ENCODE results near the gene UBASH3B.

The UBASH3B gene

DNA sequence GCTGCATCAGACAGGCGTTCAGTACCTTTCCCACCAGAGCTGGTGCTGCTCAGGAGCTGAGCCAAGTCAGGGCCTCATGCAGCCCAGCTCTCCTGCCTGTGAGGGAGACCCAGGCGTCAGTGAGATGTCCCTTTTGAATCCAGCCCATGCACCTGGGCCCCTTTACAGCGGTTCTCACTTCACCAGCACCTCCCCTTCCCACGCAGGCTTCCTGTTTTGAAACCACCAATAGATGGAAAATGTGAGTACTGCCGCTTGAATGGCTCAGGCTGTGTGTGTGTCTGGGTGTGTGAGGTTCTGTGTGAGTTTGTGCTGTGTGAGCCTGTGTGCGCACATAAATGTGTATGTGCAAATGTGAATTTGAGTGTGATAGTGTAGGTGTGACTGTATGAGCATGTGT lies 88.4 kb downstream of the UBASH3B start:
- Histone ChIP-seq H3K4me1 (ENCODE audit: insufficient read depth, low read length, poor library complexity, severe bottlenecking) (peaks cover 93% of the 10 kb centered on the region), H3F3A (ENCODE audit: low read depth) (no peaks in the 10 kb centered on the region), H4K20me1 (ENCODE audit: insufficient read depth, low read length, poor library complexity, severe bottlenecking) (no peaks in the 10 kb centered on the region), H3K9me3 (ENCODE audit: insufficient read depth, low read depth, low read length) (no peaks in the 10 kb centered on the region), H3K36me3 (ENCODE audit: insufficient read depth, low read length) (peaks cover 6% of the 10 kb centered on the region; the same call in 1 of the 2 replicates), H3K79me2 (ENCODE audit: insufficient read depth, low read length) (peaks cover 95% of the 10 kb centered on the region), H3K4me3 (ENCODE audit: low read length, poor library complexity, severe bottlenecking) (peak overlapping the region; percentile 64), H3K27me3 (ENCODE audit: insufficient read depth, low read length, poor library complexity, severe bottlenecking) (no peaks in the 10 kb centered on the region), H3K9ac (ENCODE audit: low read depth, low read length, poor library complexity, severe bottlenecking) (peak overlapping the region; percentile 73), H3K4me2 (ENCODE audit: low read depth, low read length, poor library complexity, severe bottlenecking) (peak overlapping the region; percentile 78), H3K9me2 (replicated peaks; ENCODE audit: low read depth, low read length) (no peaks in the 10 kb centered on the region), H2AFZ (ENCODE audit: low read length) (no peak overlapping the region)
- TF ChIP-seq CTCF (conservative IDR thresholded peaks at IDR 0.05; ENCODE audit: low read length) (no peak), EZH2phosphoT487 (IDR thresholded peaks at IDR 0.05; ENCODE audit: borderline replicate concordance) (no peak)

- peaks cover 6% of the 10 kb centered on the region; the same call in 1 of the 2 replicates for H3K36me3 ChIP-seq (ENCODE audit: insufficient read depth, low read length)
- peaks cover 97% of the 10 kb centered on the region for H3K4me1 ChIP-seq (ENCODE audit: insufficient read depth, low read length, poor library complexity, severe bottlenecking)
- H3K4me2 ChIP-seq (ENCODE audit: low read depth, low read length, poor library complexity, severe bottlenecking) = peak overlapping the region; percentile 78
- peaks cover 93% of the 10 kb centered on the region for H3K79me2 ChIP-seq (ENCODE audit: insufficient read depth, low read length)
- no peaks in the 10 kb centered on the region for H3K27me3 ChIP-seq (ENCODE audit: insufficient read depth, low read length, poor library complexity, severe bottlenecking)
- H3K9me3 ChIP-seq (ENCODE audit: insufficient read depth, low read depth, low read length) = no peaks in the 10 kb centered on the region
- no peaks in the 10 kb centered on the region for H3F3A ChIP-seq (ENCODE audit: low read depth)
- no peak overlapping the region for H2AFZ ChIP-seq (ENCODE audit: low read length)
- H3K4me3 ChIP-seq (ENCODE audit: low read length, poor library complexity, severe bottlenecking) = peak overlapping the region; percentile 64
- no peaks in the 10 kb centered on the region for H4K20me1 ChIP-seq (ENCODE audit: insufficient read depth, low read length, poor library complexity, severe bottlenecking)
- TF ChIP-seq CTCF (conservative IDR thresholded peaks at IDR 0.05; ENCODE audit: low read length) (no peak), EZH2phosphoT487 (IDR thresholded peaks at IDR 0.05; ENCODE audit: borderline replicate concordance) (no peak)
- no peaks in the 10 kb centered on the region for H3K9me2 ChIP-seq (replicated peaks; ENCODE audit: low read depth, low read length)
- H3K9ac ChIP-seq (ENCODE audit: low read depth, low read length, poor library complexity, severe bottlenecking) = peak overlapping the region; percentile 73
These were observed 88.8 kb downstream of the UBASH3B start for GRCh38 chr11:122744357-122744756.

- no peaks in the 10 kb centered on the region for H4K20me1 ChIP-seq (ENCODE audit: insufficient read depth, low read length, poor library complexity, severe bottlenecking)
- H3K4me2 ChIP-seq (ENCODE audit: low read depth, low read length, poor library complexity, severe bottlenecking) = no peak overlapping the region
- H3K36me3 ChIP-seq (ENCODE audit: insufficient read depth, low read length) = peaks cover 11% of the 10 kb centered on the region; the same call in 1 of the 2 replicates
- no peak overlapping the region for H3K4me3 ChIP-seq (ENCODE audit: low read length, poor library complexity, severe bottlenecking)
- H3F3A ChIP-seq (ENCODE audit: low read depth) = no peaks in the 10 kb centered on the region
- H3K9me2 ChIP-seq (replicated peaks; ENCODE audit: low read depth, low read length) = no peaks in the 10 kb centered on the region
- H3K9ac ChIP-seq (ENCODE audit: low read depth, low read length, poor library complexity, severe bottlenecking) = peak overlapping the region; percentile 73
- H3K4me1 ChIP-seq (ENCODE audit: insufficient read depth, low read length, poor library complexity, severe bottlenecking) = peaks cover 92% of the 10 kb centered on the region
- no peaks in the 10 kb centered on the region for H3K9me3 ChIP-seq (ENCODE audit: insufficient read depth, low read depth, low read length)
- H3K27me3 ChIP-seq (ENCODE audit: insufficient read depth, low read length, poor library complexity, severe bottlenecking) = no peaks in the 10 kb centered on the region
- H3K79me2 ChIP-seq (ENCODE audit: insufficient read depth, low read length) = peaks cover 92% of the 10 kb centered on the region
- TF ChIP-seq CTCF (conservative IDR thresholded peaks at IDR 0.05; ENCODE audit: low read length) = no peak
- TF ChIP-seq EZH2phosphoT487 (IDR thresholded peaks at IDR 0.05; ENCODE audit: borderline replicate concordance) = no peak
- H2AFZ ChIP-seq (ENCODE audit: low read length) = no peak overlapping the region
These were observed 89.6 kb downstream of the UBASH3B start for GRCh38 chr11:122745111-122745510.
